ENCODE results near the gene DLG2. TPM values are rescaled to one million over a fixed set of nuclear protein-coding genes. Genes with fewer than 3 reads are reported as not detected.

DLG2 gene
- polyA plus RNA-seq, 2 donors, result 2.6 to 6.7 TPM

DNA sequence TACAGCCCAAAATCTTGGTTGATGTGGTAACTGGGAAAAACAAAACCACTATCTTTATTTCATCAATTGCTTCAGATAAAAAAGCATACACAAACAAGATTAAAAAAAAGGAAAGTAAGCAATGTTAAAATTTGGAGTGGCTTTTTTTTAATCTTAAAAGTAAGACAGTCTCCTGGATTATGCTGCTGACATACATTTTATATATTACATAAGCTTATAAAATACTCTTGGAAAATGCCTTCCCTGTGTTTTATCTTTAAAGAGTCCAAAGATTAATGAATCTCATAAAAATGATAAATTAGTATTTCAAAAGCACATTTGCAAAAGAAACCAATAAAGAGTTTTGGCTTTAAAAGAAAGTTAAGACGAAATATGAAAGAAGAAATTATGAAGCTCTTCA, 132.7 kb downstream of the DLG2 start:
- Histone ChIP-seq H3K4me3 (ENCODE audit: low read depth in 1 of 2, low read length in 2 of 2) (no peak overlapping the region), H3K4me1 (ENCODE audit: control insufficient read depth in 2 of 2, insufficient read depth in 2 of 2, low read length in 1 of 2) (no peaks in the 10 kb centered on the region), H3K36me3 (ENCODE audit: control insufficient read depth in 2 of 2, insufficient read depth in 2 of 2, low read length in 1 of 2) (no peaks in the 10 kb centered on the region), H3K9me3 (ENCODE audit: control insufficient read depth in 2 of 2, insufficient read depth in 1 of 2, low read depth in 1 of 2, low read length in 1 of 2) (peaks cover 6 to 7% of the 10 kb centered on the region in 2 donors), H3K27ac (ENCODE audit: low read depth in 2 of 2, low read length in 1 of 2) (no peak overlapping the region), H3K27me3 (ENCODE audit: control insufficient read depth in 1 of 2, insufficient read depth in 2 of 2, low read length in 2 of 2) (no peaks in the 10 kb centered on the region)
- 0 to 20% methylated on average over 1 of the region's 1 CpG for WGBS, 2 donors

DNA sequence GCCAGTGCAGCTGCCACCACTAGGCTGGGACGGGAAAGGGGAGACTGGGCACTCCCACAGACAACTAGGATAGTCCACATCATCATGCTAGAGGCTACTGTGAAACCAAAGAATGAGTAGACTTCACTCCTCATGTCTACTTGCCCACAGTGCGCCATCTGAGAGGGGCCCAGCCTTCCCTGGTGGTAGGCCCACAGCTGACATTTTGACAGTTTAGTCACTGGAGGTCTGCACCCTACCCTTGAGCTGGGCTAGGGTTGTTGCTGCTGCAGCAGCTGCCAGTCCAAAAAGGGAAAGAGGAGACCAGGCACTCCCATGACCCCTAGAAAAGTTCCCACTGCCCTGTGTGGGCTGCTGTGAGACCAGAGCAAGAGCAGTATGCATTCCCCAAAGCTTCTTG, 141.2 kb downstream of the DLG2 start:
- 84 to 96% methylated on average over 2 of the region's 2 CpGs for WGBS, 2 donors
- Histone ChIP-seq H3K9me3 (ENCODE audit: control insufficient read depth in 2 of 2, insufficient read depth in 1 of 2, low read depth in 1 of 2, low read length in 1 of 2) (peaks cover 11 to 22% of the 10 kb centered on the region in 2 donors), H3K4me3 (ENCODE audit: low read depth in 1 of 2, low read length in 2 of 2) (no peak overlapping the region), H3K27ac (ENCODE audit: low read depth in 2 of 2, low read length in 1 of 2) (no peak overlapping the region), H3K36me3 (ENCODE audit: control insufficient read depth in 2 of 2, insufficient read depth in 2 of 2, low read length in 1 of 2) (no peaks in the 10 kb centered on the region), H3K27me3 (ENCODE audit: control insufficient read depth in 1 of 2, insufficient read depth in 2 of 2, low read length in 2 of 2) (no peaks in the 10 kb centered on the region), H3K4me1 (ENCODE audit: control insufficient read depth in 2 of 2, insufficient read depth in 2 of 2, low read length in 1 of 2) (no peaks in the 10 kb centered on the region)

DNA sequence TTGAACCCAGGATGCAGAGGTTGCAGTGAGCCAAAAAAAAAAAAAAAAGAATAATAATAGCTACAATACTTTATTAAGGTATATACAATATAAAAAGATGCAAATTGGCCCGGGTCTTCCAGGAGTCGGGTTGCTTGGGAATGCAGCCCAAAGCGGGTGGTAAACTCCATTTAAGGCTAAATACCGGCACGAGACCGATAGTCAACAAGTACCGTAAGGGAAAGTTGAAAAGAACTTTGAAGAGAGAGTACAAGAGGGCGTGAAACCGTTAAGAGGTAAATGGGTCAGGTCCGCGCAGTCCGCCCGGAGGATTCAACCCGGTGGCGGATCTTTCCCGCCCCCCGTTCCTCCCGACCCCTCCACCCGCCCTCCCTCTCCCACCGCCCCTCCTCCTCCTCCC, 143.3 kb downstream of the DLG2 start:
- Histone ChIP-seq H3K27ac (ENCODE audit: low read depth in 2 of 2, low read length in 1 of 2) (no peak overlapping the region), H3K27me3 (ENCODE audit: control insufficient read depth in 1 of 2, insufficient read depth in 2 of 2, low read length in 2 of 2) (no peaks in the 10 kb centered on the region), H3K9me3 (ENCODE audit: control insufficient read depth in 2 of 2, insufficient read depth in 1 of 2, low read depth in 1 of 2, low read length in 1 of 2) (peaks cover 11 to 22% of the 10 kb centered on the region in 2 donors), H3K4me3 (ENCODE audit: low read depth in 1 of 2, low read length in 2 of 2) (no peak overlapping the region), H3K4me1 (ENCODE audit: control insufficient read depth in 2 of 2, insufficient read depth in 2 of 2, low read length in 1 of 2) (no peaks in the 10 kb centered on the region), H3K36me3 (ENCODE audit: control insufficient read depth in 2 of 2, insufficient read depth in 2 of 2, low read length in 1 of 2) (no peaks in the 10 kb centered on the region)
- WGBS, 2 donors, result 92 to 95% methylated on average over 20 of the region's 20 CpGs

DNA sequence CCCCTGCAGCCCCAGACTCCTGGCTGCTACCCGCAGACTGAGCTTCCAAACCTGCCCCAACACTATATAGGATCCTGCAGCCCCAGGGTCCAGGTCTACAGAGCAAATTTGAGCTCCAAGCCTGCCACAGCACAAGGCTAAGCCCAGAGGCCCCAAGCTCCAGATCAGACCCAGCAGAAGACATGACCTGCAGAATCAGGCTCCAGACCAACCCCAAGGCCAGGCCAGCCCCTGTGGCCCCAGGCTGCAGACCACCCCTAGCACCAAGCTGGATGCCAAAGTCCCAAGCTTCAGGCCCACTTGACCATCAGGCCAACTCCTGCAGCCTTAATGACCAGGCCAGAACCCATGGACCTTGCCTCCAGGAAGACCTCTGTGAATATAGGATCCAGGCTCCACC, 145.3 kb downstream of the DLG2 start:
- H3K9me3 ChIP-seq (ENCODE audit: control insufficient read depth in 2 of 2, insufficient read depth in 1 of 2, low read depth in 1 of 2, low read length in 1 of 2), result peaks cover 9 to 22% of the 10 kb centered on the region in 2 donors
- H3K36me3 ChIP-seq (ENCODE audit: control insufficient read depth in 2 of 2, insufficient read depth in 2 of 2, low read length in 1 of 2), result no peaks in the 10 kb centered on the region
- H3K4me1 ChIP-seq (ENCODE audit: control insufficient read depth in 2 of 2, insufficient read depth in 2 of 2, low read length in 1 of 2), result no peaks in the 10 kb centered on the region
- H3K27ac ChIP-seq (ENCODE audit: low read depth in 2 of 2, low read length in 1 of 2), result no peak overlapping the region
- H3K27me3 ChIP-seq (ENCODE audit: control insufficient read depth in 1 of 2, insufficient read depth in 2 of 2, low read length in 2 of 2), result no peaks in the 10 kb centered on the region
- 93 to 100% methylated on average over 1 of the region's 1 CpG for WGBS, 2 donors
- H3K4me3 ChIP-seq (ENCODE audit: low read depth in 1 of 2, low read length in 2 of 2), result no peak overlapping the region

DNA sequence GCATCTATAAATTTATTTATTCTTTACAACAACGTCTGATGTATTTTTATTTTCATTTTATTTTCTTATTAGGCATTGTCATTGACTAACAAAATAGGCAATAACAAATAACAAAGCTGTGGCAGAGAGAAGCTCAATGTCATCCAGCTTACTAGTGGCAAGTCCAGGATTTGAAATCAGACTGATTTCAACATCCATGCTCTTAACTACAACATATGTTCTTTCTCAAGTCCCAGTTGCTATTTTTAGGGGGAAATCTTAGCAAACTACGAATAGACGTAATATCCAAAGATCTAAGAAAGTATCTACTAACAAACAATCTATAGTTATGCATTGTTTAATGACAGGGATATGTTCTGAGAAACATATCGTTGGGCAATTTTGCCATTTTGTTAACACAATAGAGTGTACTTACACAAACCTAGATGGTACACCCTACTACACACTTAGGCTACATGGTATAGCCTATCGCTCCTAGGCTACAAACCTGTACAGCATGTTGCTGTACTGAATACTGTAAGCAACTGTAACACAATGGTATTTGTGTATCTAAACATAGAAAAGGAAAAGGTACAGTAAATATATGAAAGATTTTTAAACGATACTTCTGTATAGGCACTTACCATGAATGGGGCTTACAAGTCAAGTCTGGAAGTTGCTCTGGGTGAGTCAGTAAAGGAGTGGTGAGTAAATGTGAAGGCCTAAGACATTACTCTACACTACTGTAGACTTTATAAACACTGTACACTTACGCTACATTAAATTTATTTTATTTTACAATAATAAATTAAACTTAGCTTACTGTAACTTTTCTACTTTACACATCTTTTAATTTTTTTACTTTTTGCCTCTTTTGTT, 151.3 kb downstream of the DLG2 start:
- no peak overlapping the region for H3K27ac ChIP-seq (ENCODE audit: low read depth in 2 of 2, low read length in 1 of 2)
- 72 to 77% methylated on average over 7 of the region's 7 CpGs for WGBS, 2 donors

DNA sequence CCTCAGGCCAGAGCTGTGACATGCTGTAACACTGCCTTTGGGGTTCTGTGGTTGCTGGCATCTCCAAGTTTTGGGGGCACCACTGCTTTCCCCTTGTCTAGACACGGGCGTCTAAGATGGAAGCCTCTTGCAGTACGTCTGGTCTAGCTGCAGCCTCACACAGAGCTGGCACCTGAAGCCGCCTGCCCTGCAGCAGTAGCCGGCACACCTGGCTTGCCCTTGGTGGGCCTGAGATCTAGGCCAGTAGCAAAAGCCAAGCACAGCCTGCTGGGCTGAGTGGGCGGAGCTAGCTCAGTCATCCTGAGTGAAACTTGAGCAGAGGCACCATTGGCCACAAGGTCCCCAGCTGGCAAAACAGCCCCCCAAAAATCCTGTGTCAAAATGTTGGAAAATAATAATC, 154.2 kb downstream of the DLG2 start:
- peaks cover 3 to 9% of the 10 kb centered on the region in 2 donors for H3K9me3 ChIP-seq (ENCODE audit: control insufficient read depth in 2 of 2, insufficient read depth in 1 of 2, low read depth in 1 of 2, low read length in 1 of 2)
- H3K27me3 ChIP-seq (ENCODE audit: control insufficient read depth in 1 of 2, insufficient read depth in 2 of 2, low read length in 2 of 2), result no peaks in the 10 kb centered on the region
- H3K36me3 ChIP-seq (ENCODE audit: control insufficient read depth in 2 of 2, insufficient read depth in 2 of 2, low read length in 1 of 2), result no peaks in the 10 kb centered on the region
- H3K4me1 ChIP-seq (ENCODE audit: control insufficient read depth in 2 of 2, insufficient read depth in 2 of 2, low read length in 1 of 2), result no peaks in the 10 kb centered on the region
- H3K4me3 ChIP-seq (ENCODE audit: low read depth in 1 of 2, low read length in 2 of 2), result no peak overlapping the region
- WGBS, 2 donors, result 96% methylated on average over 6 of the region's 6 CpGs
- H3K27ac ChIP-seq (ENCODE audit: low read depth in 2 of 2, low read length in 1 of 2), result no peak overlapping the region

More for the DNA sequence above, 151.3 kb downstream of the DLG2 start:
- no peaks in the 10 kb centered on the region for H3K36me3 ChIP-seq (ENCODE audit: control insufficient read depth in 2 of 2, insufficient read depth in 2 of 2, low read length in 1 of 2)
- H3K4me1 ChIP-seq (ENCODE audit: control insufficient read depth in 2 of 2, insufficient read depth in 2 of 2, low read length in 1 of 2), result no peaks in the 10 kb centered on the region
- H3K9me3 ChIP-seq (ENCODE audit: control insufficient read depth in 2 of 2, insufficient read depth in 1 of 2, low read depth in 1 of 2, low read length in 1 of 2), result peaks cover 0 to 9% of the 10 kb centered on the region in 2 donors
- H3K27me3 ChIP-seq (ENCODE audit: control insufficient read depth in 1 of 2, insufficient read depth in 2 of 2, low read length in 2 of 2), result no peaks in the 10 kb centered on the region
- no peak overlapping the region for H3K4me3 ChIP-seq (ENCODE audit: low read depth in 1 of 2, low read length in 2 of 2)

DNA sequence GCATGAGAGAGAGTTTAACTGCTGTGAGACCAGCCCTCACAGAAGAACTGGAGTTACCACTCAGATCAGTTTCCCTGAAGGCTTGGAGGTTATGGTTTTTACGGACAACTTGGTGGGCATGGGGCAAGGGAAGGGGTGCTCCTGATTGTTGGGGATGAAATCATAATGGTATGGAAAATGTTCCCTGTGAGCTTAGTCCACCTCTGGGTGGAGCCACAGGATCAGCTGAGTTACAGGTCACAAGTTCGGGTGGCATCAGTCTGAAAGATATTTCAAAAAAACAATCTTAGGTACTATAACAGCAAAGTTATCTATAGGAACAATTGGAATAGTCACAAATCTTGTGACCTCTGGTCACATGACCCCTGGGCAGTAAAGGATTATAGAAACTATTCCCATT, 162.9 kb downstream of the DLG2 start:
- no peaks in the 10 kb centered on the region for H3K27me3 ChIP-seq (ENCODE audit: control insufficient read depth in 1 of 2, insufficient read depth in 2 of 2, low read length in 2 of 2)
- no peak overlapping the region for H3K27ac ChIP-seq (ENCODE audit: low read depth in 2 of 2, low read length in 1 of 2)
- H3K9me3 ChIP-seq (ENCODE audit: control insufficient read depth in 2 of 2, insufficient read depth in 1 of 2, low read depth in 1 of 2, low read length in 1 of 2), result peaks cover 3 to 9% of the 10 kb centered on the region in 2 donors
- no peaks in the 10 kb centered on the region for H3K36me3 ChIP-seq (ENCODE audit: control insufficient read depth in 2 of 2, insufficient read depth in 2 of 2, low read length in 1 of 2)
- no peak overlapping the region for H3K4me3 ChIP-seq (ENCODE audit: low read depth in 1 of 2, low read length in 2 of 2)
- no peaks in the 10 kb centered on the region for H3K4me1 ChIP-seq (ENCODE audit: control insufficient read depth in 2 of 2, insufficient read depth in 2 of 2, low read length in 1 of 2)
- 76 to 80% methylated on average over 2 of the region's 2 CpGs for WGBS, 2 donors

DNA sequence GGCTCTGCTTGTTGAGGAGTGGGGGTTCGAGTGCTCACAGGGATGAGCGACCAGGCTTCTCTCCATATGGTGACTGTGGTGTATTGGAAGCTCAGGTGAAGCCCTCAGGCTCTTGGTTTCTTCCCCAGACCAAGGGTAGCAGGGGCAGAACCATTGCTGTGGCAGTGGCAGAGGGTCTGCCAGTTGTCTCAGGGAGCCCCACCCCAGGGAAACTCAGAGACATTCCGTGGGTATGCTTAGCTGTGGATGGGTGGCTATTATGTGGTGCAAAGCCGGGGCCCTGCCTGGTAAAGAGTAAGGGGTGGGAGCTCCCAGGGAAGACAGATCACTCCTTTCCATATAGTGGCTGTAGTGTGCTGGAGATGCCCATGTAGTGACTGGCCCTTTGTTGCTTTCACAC, 167.8 kb downstream of the DLG2 start:
- Histone ChIP-seq H3K4me1 (ENCODE audit: control insufficient read depth in 2 of 2, insufficient read depth in 2 of 2, low read length in 1 of 2) (no peaks in the 10 kb centered on the region), H3K36me3 (ENCODE audit: control insufficient read depth in 2 of 2, insufficient read depth in 2 of 2, low read length in 1 of 2) (no peaks in the 10 kb centered on the region), H3K9me3 (ENCODE audit: control insufficient read depth in 2 of 2, insufficient read depth in 1 of 2, low read depth in 1 of 2, low read length in 1 of 2) (peaks cover 3 to 13% of the 10 kb centered on the region in 2 donors), H3K27me3 (ENCODE audit: control insufficient read depth in 1 of 2, insufficient read depth in 2 of 2, low read length in 2 of 2) (no peaks in the 10 kb centered on the region), H3K27ac (ENCODE audit: low read depth in 2 of 2, low read length in 1 of 2) (no peak overlapping the region), H3K4me3 (ENCODE audit: low read depth in 1 of 2, low read length in 2 of 2) (no peak overlapping the region)
- WGBS, 2 donors, result 76 to 79% methylated on average over 4 of the region's 4 CpGs

DNA sequence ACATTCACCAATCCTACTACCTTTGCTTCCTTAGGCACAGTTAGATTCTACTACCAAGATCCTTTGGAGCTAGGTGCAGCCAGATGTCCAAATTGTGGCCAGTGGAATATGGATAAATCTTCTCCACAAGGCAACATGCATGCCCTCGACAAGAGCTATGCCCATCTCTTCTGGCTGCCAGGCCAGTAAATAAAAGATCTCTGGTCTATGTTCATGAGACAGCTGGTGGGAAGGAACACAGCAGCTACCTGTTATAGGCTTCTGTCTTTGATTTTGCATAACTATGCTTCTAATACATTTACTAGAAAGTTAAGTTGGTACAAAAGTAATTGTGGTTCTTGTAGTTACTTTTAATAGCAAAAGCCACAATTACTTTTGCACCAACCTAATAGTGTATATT, 182.7 kb downstream of the DLG2 start:
- Histone ChIP-seq H3K4me1 (ENCODE audit: control insufficient read depth in 2 of 2, insufficient read depth in 2 of 2, low read length in 1 of 2) (no peaks in the 10 kb centered on the region), H3K27me3 (ENCODE audit: control insufficient read depth in 1 of 2, insufficient read depth in 2 of 2, low read length in 2 of 2) (no peaks in the 10 kb centered on the region), H3K4me3 (ENCODE audit: low read depth in 1 of 2, low read length in 2 of 2) (no peak overlapping the region), H3K9me3 (ENCODE audit: control insufficient read depth in 2 of 2, insufficient read depth in 1 of 2, low read depth in 1 of 2, low read length in 1 of 2) (no peaks in the 10 kb centered on the region), H3K27ac (ENCODE audit: low read depth in 2 of 2, low read length in 1 of 2) (no peak overlapping the region), H3K36me3 (ENCODE audit: control insufficient read depth in 2 of 2, insufficient read depth in 2 of 2, low read length in 1 of 2) (no peaks in the 10 kb centered on the region)
- WGBS, 2 donors, result 77 to 86% methylated on average over 1 of the region's 1 CpG

DNA sequence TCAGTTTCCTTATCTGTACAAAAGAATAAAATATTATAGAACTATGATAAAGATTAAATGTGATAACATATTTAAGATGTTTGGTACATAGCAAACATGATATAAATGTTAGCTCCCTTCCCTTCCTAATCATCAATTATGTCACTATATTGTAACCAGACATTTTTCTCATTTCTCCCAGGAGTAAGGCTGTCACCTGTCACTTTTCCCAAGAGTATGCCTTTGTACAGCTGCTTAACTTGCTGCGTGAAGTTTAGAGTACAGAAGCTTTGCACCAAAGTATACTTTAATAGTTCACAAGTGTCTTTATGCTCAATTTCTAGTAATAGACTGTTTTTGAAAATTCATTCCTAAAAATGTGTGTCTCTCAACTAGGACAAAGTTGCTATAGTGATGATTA, 186.9 kb downstream of the DLG2 start:
- Histone ChIP-seq H3K9me3 (ENCODE audit: control insufficient read depth in 2 of 2, insufficient read depth in 1 of 2, low read depth in 1 of 2, low read length in 1 of 2) (no peaks in the 10 kb centered on the region), H3K4me1 (ENCODE audit: control insufficient read depth in 2 of 2, insufficient read depth in 2 of 2, low read length in 1 of 2) (no peaks in the 10 kb centered on the region), H3K27ac (ENCODE audit: low read depth in 2 of 2, low read length in 1 of 2) (no peak overlapping the region), H3K27me3 (ENCODE audit: control insufficient read depth in 1 of 2, insufficient read depth in 2 of 2, low read length in 2 of 2) (no peaks in the 10 kb centered on the region), H3K36me3 (ENCODE audit: control insufficient read depth in 2 of 2, insufficient read depth in 2 of 2, low read length in 1 of 2) (no peaks in the 10 kb centered on the region), H3K4me3 (ENCODE audit: low read depth in 1 of 2, low read length in 2 of 2) (no peak overlapping the region)
- WGBS, 2 donors, result 87 to 89% methylated on average over 1 of the region's 1 CpG
